GM12872 (cell line): ENCODE measurements around the gene PDE7B.

ENCODE experiments used
- TF ChIP-seq, protein P1 (sequence below): IDR thresholded peaks from 3 replicates; pipeline ENCODE4 v1.5.1; 2011; ENCODE audit warnings: low read depth, mild to moderate bottlenecking, low read length, moderate library complexity; ENCODE audit not compliant: insufficient read depth

The PDE7B gene

GRCh38 chr6:135888818-135889217, 37.3 kb downstream of the PDE7B start:
- TF ChIP-seq, protein P1, sequence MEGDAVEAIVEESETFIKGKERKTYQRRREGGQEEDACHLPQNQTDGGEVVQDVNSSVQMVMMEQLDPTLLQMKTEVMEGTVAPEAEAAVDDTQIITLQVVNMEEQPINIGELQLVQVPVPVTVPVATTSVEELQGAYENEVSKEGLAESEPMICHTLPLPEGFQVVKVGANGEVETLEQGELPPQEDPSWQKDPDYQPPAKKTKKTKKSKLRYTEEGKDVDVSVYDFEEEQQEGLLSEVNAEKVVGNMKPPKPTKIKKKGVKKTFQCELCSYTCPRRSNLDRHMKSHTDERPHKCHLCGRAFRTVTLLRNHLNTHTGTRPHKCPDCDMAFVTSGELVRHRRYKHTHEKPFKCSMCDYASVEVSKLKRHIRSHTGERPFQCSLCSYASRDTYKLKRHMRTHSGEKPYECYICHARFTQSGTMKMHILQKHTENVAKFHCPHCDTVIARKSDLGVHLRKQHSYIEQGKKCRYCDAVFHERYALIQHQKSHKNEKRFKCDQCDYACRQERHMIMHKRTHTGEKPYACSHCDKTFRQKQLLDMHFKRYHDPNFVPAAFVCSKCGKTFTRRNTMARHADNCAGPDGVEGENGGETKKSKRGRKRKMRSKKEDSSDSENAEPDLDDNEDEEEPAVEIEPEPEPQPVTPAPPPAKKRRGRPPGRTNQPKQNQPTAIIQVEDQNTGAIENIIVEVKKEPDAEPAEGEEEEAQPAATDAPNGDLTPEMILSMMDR: no peak

GRCh38 chr6:135890876-135891275, 39.4 kb downstream of the PDE7B start:
- TF ChIP-seq, protein P1: no peak

DNA sequence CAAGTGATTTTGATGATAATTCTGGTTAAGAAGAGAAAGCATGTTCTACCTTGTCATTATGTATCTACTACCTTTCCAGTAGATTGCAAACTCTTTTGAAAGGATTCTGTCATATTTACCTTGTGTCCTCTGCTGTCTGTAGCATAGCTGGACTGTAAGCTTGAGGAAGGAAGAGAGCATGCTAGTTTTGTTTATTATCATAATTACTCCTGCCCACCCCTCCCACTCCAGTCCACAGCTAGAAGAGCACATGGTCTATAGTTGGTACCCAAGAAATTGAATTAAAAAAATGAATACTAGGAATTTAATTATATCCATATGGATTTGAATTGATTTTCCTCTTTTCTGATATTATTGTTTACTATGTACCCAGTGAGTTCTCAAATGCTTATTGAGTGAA, 40.2 kb downstream of the PDE7B start:
- TF ChIP-seq, protein P1: no peak

- TF ChIP-seq, protein P1: no peak
These were observed 43.9 kb downstream of the PDE7B start for GRCh38 chr6:135895231-135895911.

DNA sequence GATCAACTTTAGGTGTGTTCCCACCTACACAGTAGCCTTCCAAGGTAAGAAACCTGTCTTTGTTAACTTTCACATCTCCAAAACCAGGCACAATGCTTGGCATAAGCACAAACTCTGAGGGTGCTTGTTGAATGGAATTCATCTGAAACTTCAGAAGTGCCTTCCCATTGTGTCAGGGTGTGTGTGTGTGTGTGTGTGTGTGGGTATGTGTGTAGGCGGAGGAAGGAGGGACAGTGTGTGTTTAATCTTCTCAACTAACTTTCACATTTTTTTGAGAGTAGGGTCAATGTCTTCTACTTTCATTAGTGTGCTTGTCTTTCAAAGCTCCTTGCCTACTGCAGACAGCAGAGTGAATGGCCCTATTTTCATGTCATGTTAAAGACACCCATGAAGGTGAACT, 45.6 kb downstream of the PDE7B start:
- TF ChIP-seq, protein P1: no peak

- TF ChIP-seq, protein P1: no peak
These were observed 50.4 kb downstream of the PDE7B start for GRCh38 chr6:135901774-135902524.

GRCh38 chr6:135902756-135903331, 51.3 kb downstream of the PDE7B start:
- TF ChIP-seq, protein P1: no peak
